Measurements from ENCODE around the gene CGNL1.
A peak's percentile ranks its signal among the peaks of the same experiment; 100 is the strongest.

The CGNL1 gene

GRCh38 chr15:57528940-57529565 is 152.7 kb downstream of the CGNL1 start:
- DNase-seq = no peak

GRCh38 chr15:57529748-57530147 is 153.4 kb downstream of the CGNL1 start:
- no peak for DNase-seq

- DNase-seq = no peak
Measured at GRCh38 chr15:57532731-57533447, 156.6 kb downstream of the CGNL1 start.

GRCh38 chr15:57533448-57533799 is 157.1 kb downstream of the CGNL1 start:
- no peak for DNase-seq

GRCh38 chr15:57534281-57534680 is 158.0 kb downstream of the CGNL1 start:
- DNase-seq = no peak

GRCh38 chr15:57537072-57537471 is 160.8 kb downstream of the CGNL1 start:
- DNase-seq = peak; percentile 33

- DNase-seq = no peak
Measured at GRCh38 chr15:57537488-57538264, 161.4 kb downstream of the CGNL1 start.

GRCh38 chr15:57538265-57538529 is 161.9 kb downstream of the CGNL1 start:
- DNase-seq = no peak

- DNase-seq = no peak
Measured at GRCh38 chr15:57538821-57539220, 162.5 kb downstream of the CGNL1 start.

- DNase-seq = no peak
Measured at GRCh38 chr15:57540211-57540610, 163.9 kb downstream of the CGNL1 start.

GRCh38 chr15:57540736-57541135 is 164.4 kb downstream of the CGNL1 start:
- no peak for DNase-seq

GRCh38 chr15:57541271-57541670 is 165.0 kb downstream of the CGNL1 start:
- no peak for DNase-seq

- DNase-seq = peak; percentile 69
Measured at GRCh38 chr15:57541805-57542504, 165.7 kb downstream of the CGNL1 start.

- no peak for DNase-seq
Measured at GRCh38 chr15:57542505-57542817, 166.2 kb downstream of the CGNL1 start.

GRCh38 chr15:57544848-57545480 is 168.7 kb downstream of the CGNL1 start:
- DNase-seq = no peak

GRCh38 chr15:57545995-57546394 is 169.7 kb downstream of the CGNL1 start:
- no peak for DNase-seq

- no peak for DNase-seq
Measured at GRCh38 chr15:57547243-57547755, 171.0 kb downstream of the CGNL1 start.

GRCh38 chr15:57548351-57548750 is 172.0 kb downstream of the CGNL1 start:
- no peak for DNase-seq

GRCh38 chr15:57548835-57549234 is 172.5 kb downstream of the CGNL1 start:
- DNase-seq = no peak

- DNase-seq = no peak
Measured at GRCh38 chr15:57549935-57550334, 173.6 kb downstream of the CGNL1 start.

GRCh38 chr15:57550640-57551039 is 174.3 kb downstream of the CGNL1 start:
- no peak for DNase-seq

- no peak for DNase-seq
Measured at GRCh38 chr15:57551715-57552677, 175.7 kb downstream of the CGNL1 start.
